Upper lobe of left lung (tissue), 4 donors: ENCODE results near the gene ITIH1.

Experiments
- CTCF ChIP-seq, 6 experiments: fragments of 450-650 bp in 4 of 6; fragments of 200-600 bp in 2 of 6; sonication (generic) in 2 of 6; IDR thresholded peaks; one replicate each; pipeline ENCODE4 v1.5.1; 2016 to 2019; ENCODE audit warnings: antibody characterized with exemption in 6 of 6
- POLR2A ChIP-seq, 4 donors: fragments of 450-650 bp; IDR thresholded peaks; one replicate each; pipeline ENCODE4 v1.5.1; 2016 to 2017; ENCODE audit warnings: antibody characterized with exemption in 4 of 4, mild to moderate bottlenecking in 2 of 4
- POLR2AphosphoS5 ChIP-seq, 2 donors: sonication (generic); formaldehyde crosslinking; IDR thresholded peaks; one replicate each; pipeline ENCODE4 v1.5.1; 2017; ENCODE audit warnings: antibody characterized with exemption in 2 of 2

GRCh38 chr3:52817221-52817620 lies 39.8 kb downstream of the ITIH1 start:
- TF ChIP-seq CTCF (IDR thresholded peaks at IDR 0.05), result no peak
- no peak for TF ChIP-seq POLR2AphosphoS5 (IDR thresholded peaks at IDR 0.05)
- TF ChIP-seq POLR2A (IDR thresholded peaks at IDR 0.05), result no peak
